Liver (tissue), 10 donors: ENCODE data around the gene DET1. TPM values are rescaled to one million over a fixed set of nuclear protein-coding genes. Genes with fewer than 3 reads are reported as not detected.

Experiments
- DNase-seq: peaks from one replicate; pipeline ENCODE4 v3.0.0-alpha.2; 2017; ENCODE audit warnings: low spot score
- H3K27ac ChIP-seq, 2 donors: one replicate each; pipeline ENCODE4 v1.7.0; 2013; ENCODE audit warnings: inconsistent platforms in 2 of 2, low read length in 2 of 2, control low read depth in 1 of 2, low read depth in 1 of 2, mild to moderate bottlenecking in 1 of 2
- H3K27me3 ChIP-seq, 4 donors: one replicate each; pipeline versions ENCODE4 v1.6.1 to v1.7.0; 2013; ENCODE audit warnings: low read length in 3 of 4, inconsistent platforms in 1 of 4, mild to moderate bottlenecking in 1 of 4, moderate library complexity in 1 of 4; ENCODE audit not compliant: control insufficient read depth in 4 of 4, insufficient read depth in 4 of 4
- H3K36me3 ChIP-seq, 4 donors: one replicate each; pipeline versions ENCODE4 v1.6.1 to v1.7.0; 2013; ENCODE audit warnings: low read length in 3 of 4, mild to moderate bottlenecking in 3 of 4, low read depth in 1 of 4, moderate library complexity in 1 of 4; ENCODE audit not compliant: control insufficient read depth in 4 of 4, insufficient read depth in 3 of 4
- H3K4me1 ChIP-seq, 4 donors: one replicate each; pipeline versions ENCODE4 v1.6.1 to v1.7.0; 2013; ENCODE audit warnings: low read length in 3 of 4, mild to moderate bottlenecking in 3 of 4, moderate library complexity in 1 of 4; ENCODE audit not compliant: control insufficient read depth in 4 of 4, insufficient read depth in 4 of 4
- H3K4me3 ChIP-seq, 3 donors: one replicate each; pipeline versions ENCODE4 v1.6.1 to v1.7.0; 2013; ENCODE audit warnings: low read length in 3 of 3, control low read depth in 1 of 3, low read depth in 1 of 3, mild to moderate bottlenecking in 1 of 3
- H3K9ac ChIP-seq, 2 donors: one replicate each; pipeline ENCODE4 v1.7.0; 2013; ENCODE audit warnings: low read length in 2 of 2, mild to moderate bottlenecking in 2 of 2, moderate library complexity in 2 of 2, control low read depth in 1 of 2, low read depth in 1 of 2
- H3K9me3 ChIP-seq, 4 donors: one replicate each; pipeline versions ENCODE4 v1.6.1 to v1.7.0; 2013; ENCODE audit warnings: low read length in 3 of 4; ENCODE audit not compliant: control insufficient read depth in 4 of 4
- EGR1 ChIP-seq, 2 donors: IDR thresholded peaks; 2 replicates each; pipeline ENCODE4 v1.6.1; 2016 to 2018; ENCODE audit warnings: antibody characterized with exemption in 2 of 2, low read depth in 2 of 2
- FOXA1 ChIP-seq: IDR thresholded peaks from 2 replicates; pipeline ENCODE4 v1.6.1; 2016; ENCODE audit warnings: antibody characterized with exemption
- FOXA2 ChIP-seq: IDR thresholded peaks from 2 replicates; pipeline ENCODE4 v1.6.1; 2016; ENCODE audit warnings: antibody characterized with exemption
- GABPA ChIP-seq, 2 donors: IDR thresholded peaks in 1 of 2; conservative IDR thresholded peaks in 1 of 2; 2 replicates each; pipeline ENCODE4 v1.6.1; 2016; ENCODE audit warnings: antibody characterized with exemption in 2 of 2, mild to moderate bottlenecking in 1 of 2, moderate library complexity in 1 of 2
- HNF4A ChIP-seq, 2 donors: conservative IDR thresholded peaks; 2 replicates each; pipeline ENCODE4 v1.6.1; 2016; ENCODE audit warnings: antibody characterized with exemption in 2 of 2, mild to moderate bottlenecking in 2 of 2
- HNF4G ChIP-seq: IDR thresholded peaks from 2 replicates; pipeline ENCODE4 v1.6.1; 2016; ENCODE audit warnings: antibody characterized with exemption
- JUND ChIP-seq, 2 donors: IDR thresholded peaks; 2 replicates each; pipeline ENCODE4 v1.6.1; 2016; ENCODE audit warnings: antibody characterized with exemption in 2 of 2
- NR2F2 ChIP-seq: IDR thresholded peaks from 2 replicates; pipeline ENCODE4 v1.6.1; 2016; ENCODE audit warnings: antibody characterized with exemption
- RAD21 ChIP-seq, 2 donors: IDR thresholded peaks; 2 replicates each; pipeline ENCODE4 v1.6.1; 2016; ENCODE audit warnings: antibody characterized with exemption in 2 of 2, mild to moderate bottlenecking in 2 of 2
- SP1 ChIP-seq: IDR thresholded peaks from 2 replicates; pipeline ENCODE4 v1.6.1; 2018; ENCODE audit warnings: antibody characterized with exemption, mild to moderate bottlenecking
- TAF1 ChIP-seq: conservative IDR thresholded peaks from 2 replicates; pipeline ENCODE4 v1.6.1; 2016; ENCODE audit warnings: antibody characterized with exemption, mild to moderate bottlenecking
- YY1 ChIP-seq: IDR thresholded peaks from 2 replicates; pipeline ENCODE4 v1.6.1; 2016; ENCODE audit warnings: antibody characterized with exemption, mild to moderate bottlenecking
- WGBS: extraction: QIAGEN DNeasy Blood & Tissue Kit; methylation state at CpG from one replicate; pipeline ENCODE4 v1.1.7; 2013; 5-methylcytosine and 5-hydroxymethylcytosine counted together
- polyA plus RNA-seq, 2 donors: library from polyadenylated mRNA; stranded (reverse) in 1 of 2; unstranded in 1 of 2; fragments of 200-250 nt in 1 of 2; fragments of >200 nt in 1 of 2; fragmentation: Nextera tagmentation in 1 of 2; extraction: Ambion mirVana in 1 of 2; gene quantifications; one replicate each; pipeline versions ENCODE4 v1.2.1 to v1.2.3, GENCODE V29; 2013 to 2015
- small RNA-seq: library from RNA; depleted of rRNA; stranded (forward); fragments of <200 nt; gene quantifications from one replicate; pipeline ENCODE3, GENCODE V24; 2014
- total RNA-seq, 2 donors: library from RNA; depleted of rRNA; stranded (reverse); fragments of >200 nt; gene quantifications; one replicate each; pipeline ENCODE4 v1.2.3, GENCODE V29; 2014
- TF ChIP-seq, protein P1 (sequence below): IDR thresholded peaks from 2 replicates; pipeline ENCODE4 v1.6.1; 2016; ENCODE audit warnings: antibody characterized with exemption
- TF ChIP-seq, protein P2 (sequence below): IDR thresholded peaks from 2 replicates; pipeline ENCODE4 v1.6.1; 2016; ENCODE audit warnings: antibody characterized with exemption
- TF ChIP-seq, protein P3 (sequence below): fragments of 150-350 bp; IDR thresholded peaks from 2 replicates; pipeline ENCODE4 v1.5.1; 2017; ENCODE audit warnings: improper control_type of control experiment, low read depth, low read length; ENCODE audit not compliant: missing input control
- TF ChIP-seq, protein P4 (sequence below): IDR thresholded peaks from 2 replicates; pipeline ENCODE4 v1.6.1; 2016; ENCODE audit warnings: antibody characterized with exemption
- TF ChIP-seq, protein P5 (sequence below): IDR thresholded peaks from 2 replicates; pipeline ENCODE4 v1.6.1; 2016; ENCODE audit warnings: antibody characterized with exemption, mild to moderate bottlenecking
- donor health status: healthy.
- donor health status: healthy.
- donor health status: healthy.
- donor health status: healthy.
- donor health status: healthy.

Gene DET1
- total and polyA plus RNA-seq, 4 donors = 1.3 to 5.4 (median 2.4) TPM

DNA sequence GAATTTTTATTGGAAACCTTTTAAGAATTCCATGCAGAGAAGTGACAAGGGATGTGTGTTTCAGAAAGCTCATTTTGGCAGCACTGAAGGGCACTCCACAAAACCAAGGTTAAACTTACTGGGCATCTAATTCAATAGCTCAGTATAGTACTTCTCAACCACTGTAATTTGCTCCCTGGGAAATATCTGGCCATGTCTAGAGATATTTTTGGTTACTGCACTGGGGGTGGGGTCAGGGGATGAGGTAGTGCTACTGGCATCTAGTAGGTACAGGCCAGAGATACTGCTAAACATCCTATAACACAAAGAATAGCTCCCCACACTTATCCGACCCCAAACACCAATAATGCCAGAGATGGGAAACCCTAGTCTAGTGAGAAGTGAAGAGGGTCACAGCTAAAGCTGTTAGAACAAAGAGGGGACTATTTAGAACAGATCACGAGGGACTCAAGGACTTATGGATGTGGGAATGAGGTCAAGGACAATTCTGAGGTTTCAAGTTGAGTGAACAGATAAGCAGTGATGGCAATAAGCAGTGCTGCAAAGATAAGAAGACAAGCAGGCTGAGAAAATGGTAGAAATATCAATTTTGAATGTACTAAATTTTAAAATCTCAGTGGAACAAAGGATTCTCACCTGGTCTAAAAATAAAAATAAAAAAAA lies 82.5 kb downstream of the DET1 start:
- peaks cover 10 to 34% (median 27%) of the 10 kb centered on the region in 4 donors for H3K4me1 ChIP-seq
- H3K27ac ChIP-seq = no peak overlapping the region
- no peak for TF ChIP-seq NR2F2
- no peak for TF ChIP-seq FOXA2
- no peak for TF ChIP-seq TAF1
- no peak for TF ChIP-seq EGR1 (IDR thresholded peaks at IDR 0.05; ENCODE audit: low read depth in 2 of 2)
- no peak for TF ChIP-seq RAD21 (IDR thresholded peaks at IDR 0.05)
- no peak for TF ChIP-seq GABPA (IDR thresholded peaks at IDR 0.05 in 1 of 2, conservative IDR thresholded peaks at IDR 0.05 in 1 of 2)
- TF ChIP-seq, protein P1, sequence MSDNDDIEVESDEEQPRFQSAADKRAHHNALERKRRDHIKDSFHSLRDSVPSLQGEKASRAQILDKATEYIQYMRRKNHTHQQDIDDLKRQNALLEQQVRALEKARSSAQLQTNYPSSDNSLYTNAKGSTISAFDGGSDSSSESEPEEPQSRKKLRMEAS = no peak
- TF ChIP-seq, protein P2, sequence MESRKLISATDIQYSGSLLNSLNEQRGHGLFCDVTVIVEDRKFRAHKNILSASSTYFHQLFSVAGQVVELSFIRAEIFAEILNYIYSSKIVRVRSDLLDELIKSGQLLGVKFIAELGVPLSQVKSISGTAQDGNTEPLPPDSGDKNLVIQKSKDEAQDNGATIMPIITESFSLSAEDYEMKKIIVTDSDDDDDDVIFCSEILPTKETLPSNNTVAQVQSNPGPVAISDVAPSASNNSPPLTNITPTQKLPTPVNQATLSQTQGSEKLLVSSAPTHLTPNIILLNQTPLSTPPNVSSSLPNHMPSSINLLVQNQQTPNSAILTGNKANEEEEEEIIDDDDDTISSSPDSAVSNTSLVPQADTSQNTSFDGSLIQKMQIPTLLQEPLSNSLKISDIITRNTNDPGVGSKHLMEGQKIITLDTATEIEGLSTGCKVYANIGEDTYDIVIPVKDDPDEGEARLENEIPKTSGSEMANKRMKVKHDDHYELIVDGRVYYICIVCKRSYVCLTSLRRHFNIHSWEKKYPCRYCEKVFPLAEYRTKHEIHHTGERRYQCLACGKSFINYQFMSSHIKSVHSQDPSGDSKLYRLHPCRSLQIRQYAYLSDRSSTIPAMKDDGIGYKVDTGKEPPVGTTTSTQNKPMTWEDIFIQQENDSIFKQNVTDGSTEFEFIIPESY = no peak
- no peak for TF ChIP-seq FOXA1
- TF ChIP-seq, protein P3, sequence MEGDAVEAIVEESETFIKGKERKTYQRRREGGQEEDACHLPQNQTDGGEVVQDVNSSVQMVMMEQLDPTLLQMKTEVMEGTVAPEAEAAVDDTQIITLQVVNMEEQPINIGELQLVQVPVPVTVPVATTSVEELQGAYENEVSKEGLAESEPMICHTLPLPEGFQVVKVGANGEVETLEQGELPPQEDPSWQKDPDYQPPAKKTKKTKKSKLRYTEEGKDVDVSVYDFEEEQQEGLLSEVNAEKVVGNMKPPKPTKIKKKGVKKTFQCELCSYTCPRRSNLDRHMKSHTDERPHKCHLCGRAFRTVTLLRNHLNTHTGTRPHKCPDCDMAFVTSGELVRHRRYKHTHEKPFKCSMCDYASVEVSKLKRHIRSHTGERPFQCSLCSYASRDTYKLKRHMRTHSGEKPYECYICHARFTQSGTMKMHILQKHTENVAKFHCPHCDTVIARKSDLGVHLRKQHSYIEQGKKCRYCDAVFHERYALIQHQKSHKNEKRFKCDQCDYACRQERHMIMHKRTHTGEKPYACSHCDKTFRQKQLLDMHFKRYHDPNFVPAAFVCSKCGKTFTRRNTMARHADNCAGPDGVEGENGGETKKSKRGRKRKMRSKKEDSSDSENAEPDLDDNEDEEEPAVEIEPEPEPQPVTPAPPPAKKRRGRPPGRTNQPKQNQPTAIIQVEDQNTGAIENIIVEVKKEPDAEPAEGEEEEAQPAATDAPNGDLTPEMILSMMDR = no peak
- TF ChIP-seq, protein P4, sequence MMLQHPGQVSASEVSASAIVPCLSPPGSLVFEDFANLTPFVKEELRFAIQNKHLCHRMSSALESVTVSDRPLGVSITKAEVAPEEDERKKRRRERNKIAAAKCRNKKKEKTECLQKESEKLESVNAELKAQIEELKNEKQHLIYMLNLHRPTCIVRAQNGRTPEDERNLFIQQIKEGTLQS = no peak
- TF ChIP-seq JUND (IDR thresholded peaks at IDR 0.05) = no peak
- TF ChIP-seq SP1 = no peak
- TF ChIP-seq YY1 = no peak
- no peak for TF ChIP-seq HNF4G
- TF ChIP-seq, protein P5, sequence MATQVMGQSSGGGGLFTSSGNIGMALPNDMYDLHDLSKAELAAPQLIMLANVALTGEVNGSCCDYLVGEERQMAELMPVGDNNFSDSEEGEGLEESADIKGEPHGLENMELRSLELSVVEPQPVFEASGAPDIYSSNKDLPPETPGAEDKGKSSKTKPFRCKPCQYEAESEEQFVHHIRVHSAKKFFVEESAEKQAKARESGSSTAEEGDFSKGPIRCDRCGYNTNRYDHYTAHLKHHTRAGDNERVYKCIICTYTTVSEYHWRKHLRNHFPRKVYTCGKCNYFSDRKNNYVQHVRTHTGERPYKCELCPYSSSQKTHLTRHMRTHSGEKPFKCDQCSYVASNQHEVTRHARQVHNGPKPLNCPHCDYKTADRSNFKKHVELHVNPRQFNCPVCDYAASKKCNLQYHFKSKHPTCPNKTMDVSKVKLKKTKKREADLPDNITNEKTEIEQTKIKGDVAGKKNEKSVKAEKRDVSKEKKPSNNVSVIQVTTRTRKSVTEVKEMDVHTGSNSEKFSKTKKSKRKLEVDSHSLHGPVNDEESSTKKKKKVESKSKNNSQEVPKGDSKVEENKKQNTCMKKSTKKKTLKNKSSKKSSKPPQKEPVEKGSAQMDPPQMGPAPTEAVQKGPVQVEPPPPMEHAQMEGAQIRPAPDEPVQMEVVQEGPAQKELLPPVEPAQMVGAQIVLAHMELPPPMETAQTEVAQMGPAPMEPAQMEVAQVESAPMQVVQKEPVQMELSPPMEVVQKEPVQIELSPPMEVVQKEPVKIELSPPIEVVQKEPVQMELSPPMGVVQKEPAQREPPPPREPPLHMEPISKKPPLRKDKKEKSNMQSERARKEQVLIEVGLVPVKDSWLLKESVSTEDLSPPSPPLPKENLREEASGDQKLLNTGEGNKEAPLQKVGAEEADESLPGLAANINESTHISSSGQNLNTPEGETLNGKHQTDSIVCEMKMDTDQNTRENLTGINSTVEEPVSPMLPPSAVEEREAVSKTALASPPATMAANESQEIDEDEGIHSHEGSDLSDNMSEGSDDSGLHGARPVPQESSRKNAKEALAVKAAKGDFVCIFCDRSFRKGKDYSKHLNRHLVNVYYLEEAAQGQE = no peak
- no peak for TF ChIP-seq HNF4A (conservative IDR thresholded peaks at IDR 0.05)
- no peak overlapping the region for H3K4me3 ChIP-seq
- H3K36me3 ChIP-seq = peaks cover 3 to 43% (median 39%) of the 10 kb centered on the region in 4 donors
- no peak for DNase-seq
- H3K9ac ChIP-seq = no peak overlapping the region
- H3K27me3 ChIP-seq = no peaks in the 10 kb centered on the region
- 76% methylated on average over 2 of the region's 2 CpGs for WGBS
- H3K9me3 ChIP-seq = no peaks in the 10 kb centered on the region

Small RNA genes lying within 50 kb of the gene (small RNA-seq; reads per million reads assigned to genes)
- not detected for gene AC013489.2

Other genes starting within 250 kb of the DET1 start
- 10 to 100 TPM; 16.1 to 20.8 TPM for gene MRPL46, start 79.3 kb downstream of the DET1 start, total RNA-seq
- gene MRPL46, start 79.3 kb downstream of the DET1 start, polyA plus RNA-seq = 10 to 100 TPM; 57.5 to 63.5 TPM
- 10 to 100 TPM; 20.5 to 21.2 TPM for gene MRPS11, start 79.0 kb downstream of the DET1 start, total RNA-seq
- gene MRPS11, start 79.0 kb downstream of the DET1 start, polyA plus RNA-seq = 10 to 100 TPM; 43.5 to 54.4 TPM
- gene AEN, start 74.7 kb upstream of the DET1 start, total RNA-seq = 10 to 100 TPM; 13.1 to 19.2 TPM
- gene AEN, start 74.7 kb upstream of the DET1 start, polyA plus RNA-seq = 1 to 10 TPM; 2.8 to 8.0 TPM
- gene ISG20, start 92.3 kb upstream of the DET1 start, total RNA-seq = 10 to 100 TPM in 1 of 2 donors, 1 to 10 TPM in 1; 6.8 to 36.5 TPM
- 10 to 100 TPM; 14.1 to 14.5 TPM for gene ISG20, start 92.3 kb upstream of the DET1 start, polyA plus RNA-seq